22Rv1 (cell line): ENCODE data around the gene ABCC12.

Experiments used
- H3K27ac ChIP-seq: fragments of 450-650 bp; 2 replicates; pipeline ENCODE4 v1.5.1; 2017
- ZFX ChIP-seq: fragments of 450-650 bp; IDR thresholded peaks from 2 replicates; pipeline ENCODE4 v1.6.1; 2017; ENCODE audit warnings: antibody characterized with exemption, borderline replicate concordance
- TF ChIP-seq, protein P1 (sequence below): fragments of 450-650 bp; IDR thresholded peaks from 2 replicates; pipeline ENCODE4 v1.5.1; 2017; ENCODE audit warnings: mild to moderate bottlenecking

ABCC12 gene

DNA sequence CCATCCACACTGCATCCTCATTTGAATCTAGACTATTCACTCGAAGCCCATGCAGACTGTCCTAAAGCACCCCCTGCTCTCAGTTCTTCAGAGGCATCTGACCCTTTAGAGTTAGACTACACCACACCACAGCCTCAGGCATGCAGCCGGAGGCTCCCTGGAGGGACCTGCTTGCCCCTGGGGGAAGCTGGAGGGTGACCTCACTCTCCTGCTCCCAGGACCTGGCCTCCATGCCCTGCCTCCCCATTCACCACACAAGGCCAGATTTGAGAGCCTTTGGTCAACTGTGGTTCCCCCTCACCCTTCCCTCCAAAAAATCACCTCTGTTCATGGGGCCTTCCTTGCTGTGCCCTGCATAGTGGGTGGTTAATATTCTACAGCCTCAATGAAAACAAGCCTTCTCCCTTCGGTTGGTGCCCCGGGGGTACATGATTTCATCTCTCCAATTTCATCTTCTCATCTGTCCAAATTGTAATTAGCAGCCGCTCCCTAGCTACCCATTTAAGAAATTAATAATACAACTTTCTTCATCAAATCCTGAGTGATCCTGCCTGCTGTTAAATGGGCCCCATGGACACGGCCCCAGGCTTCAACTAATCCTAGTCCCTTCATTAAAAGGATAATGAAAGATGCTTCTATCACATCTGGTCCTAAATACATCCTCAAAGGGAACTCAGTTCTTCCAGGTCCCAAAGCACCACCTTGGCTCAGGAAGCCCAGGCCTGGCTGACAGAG is 24.4 kb downstream of the ABCC12 start:
- no peak for TF ChIP-seq ZFX
- TF ChIP-seq, protein P1, sequence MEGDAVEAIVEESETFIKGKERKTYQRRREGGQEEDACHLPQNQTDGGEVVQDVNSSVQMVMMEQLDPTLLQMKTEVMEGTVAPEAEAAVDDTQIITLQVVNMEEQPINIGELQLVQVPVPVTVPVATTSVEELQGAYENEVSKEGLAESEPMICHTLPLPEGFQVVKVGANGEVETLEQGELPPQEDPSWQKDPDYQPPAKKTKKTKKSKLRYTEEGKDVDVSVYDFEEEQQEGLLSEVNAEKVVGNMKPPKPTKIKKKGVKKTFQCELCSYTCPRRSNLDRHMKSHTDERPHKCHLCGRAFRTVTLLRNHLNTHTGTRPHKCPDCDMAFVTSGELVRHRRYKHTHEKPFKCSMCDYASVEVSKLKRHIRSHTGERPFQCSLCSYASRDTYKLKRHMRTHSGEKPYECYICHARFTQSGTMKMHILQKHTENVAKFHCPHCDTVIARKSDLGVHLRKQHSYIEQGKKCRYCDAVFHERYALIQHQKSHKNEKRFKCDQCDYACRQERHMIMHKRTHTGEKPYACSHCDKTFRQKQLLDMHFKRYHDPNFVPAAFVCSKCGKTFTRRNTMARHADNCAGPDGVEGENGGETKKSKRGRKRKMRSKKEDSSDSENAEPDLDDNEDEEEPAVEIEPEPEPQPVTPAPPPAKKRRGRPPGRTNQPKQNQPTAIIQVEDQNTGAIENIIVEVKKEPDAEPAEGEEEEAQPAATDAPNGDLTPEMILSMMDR, result no peak
- no peak overlapping the region for H3K27ac ChIP-seq

DNA sequence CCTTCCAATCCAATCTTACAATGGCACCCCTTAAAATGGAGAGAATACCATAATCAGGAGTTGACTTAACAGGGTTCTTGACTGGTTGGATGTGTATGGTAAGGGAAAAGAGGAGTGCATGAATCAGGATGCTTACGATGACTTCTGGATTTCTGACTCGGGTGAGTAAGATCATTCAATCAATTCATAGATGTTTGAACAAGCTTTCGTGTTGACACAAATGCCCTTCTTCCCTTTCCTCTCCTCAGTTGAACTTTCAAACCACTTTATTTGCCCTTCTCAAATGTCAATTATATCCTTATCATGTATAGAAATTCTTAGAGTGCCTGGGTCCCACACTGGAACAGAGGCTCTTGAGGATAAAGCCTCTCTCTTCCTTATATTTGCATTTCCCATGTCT is 25.9 kb downstream of the ABCC12 start:
- no peak for TF ChIP-seq ZFX
- TF ChIP-seq, protein P1, result no peak
- H3K27ac ChIP-seq, result no peak overlapping the region

DNA sequence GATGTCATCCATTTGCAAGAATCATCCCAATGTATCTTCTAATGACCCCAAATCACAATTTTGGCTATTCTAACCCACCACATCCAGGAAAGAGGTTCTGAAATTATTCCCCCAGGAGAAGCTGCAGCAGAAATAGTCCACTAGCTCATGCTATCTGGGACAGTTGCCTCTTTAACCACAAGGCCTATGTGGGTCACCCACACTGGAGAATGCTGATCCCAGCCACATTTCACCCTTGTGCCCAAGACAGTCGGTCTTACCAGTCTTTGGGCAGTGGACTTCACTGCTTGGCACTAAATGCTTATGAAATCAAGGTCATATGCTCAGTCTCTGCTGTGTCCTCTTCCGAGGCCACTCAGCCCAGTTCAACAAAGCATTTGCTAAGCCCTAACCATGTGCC is 27.0 kb downstream of the ABCC12 start:
- no peak overlapping the region for H3K27ac ChIP-seq
- TF ChIP-seq ZFX, result no peak
- TF ChIP-seq, protein P1, result no peak

DNA sequence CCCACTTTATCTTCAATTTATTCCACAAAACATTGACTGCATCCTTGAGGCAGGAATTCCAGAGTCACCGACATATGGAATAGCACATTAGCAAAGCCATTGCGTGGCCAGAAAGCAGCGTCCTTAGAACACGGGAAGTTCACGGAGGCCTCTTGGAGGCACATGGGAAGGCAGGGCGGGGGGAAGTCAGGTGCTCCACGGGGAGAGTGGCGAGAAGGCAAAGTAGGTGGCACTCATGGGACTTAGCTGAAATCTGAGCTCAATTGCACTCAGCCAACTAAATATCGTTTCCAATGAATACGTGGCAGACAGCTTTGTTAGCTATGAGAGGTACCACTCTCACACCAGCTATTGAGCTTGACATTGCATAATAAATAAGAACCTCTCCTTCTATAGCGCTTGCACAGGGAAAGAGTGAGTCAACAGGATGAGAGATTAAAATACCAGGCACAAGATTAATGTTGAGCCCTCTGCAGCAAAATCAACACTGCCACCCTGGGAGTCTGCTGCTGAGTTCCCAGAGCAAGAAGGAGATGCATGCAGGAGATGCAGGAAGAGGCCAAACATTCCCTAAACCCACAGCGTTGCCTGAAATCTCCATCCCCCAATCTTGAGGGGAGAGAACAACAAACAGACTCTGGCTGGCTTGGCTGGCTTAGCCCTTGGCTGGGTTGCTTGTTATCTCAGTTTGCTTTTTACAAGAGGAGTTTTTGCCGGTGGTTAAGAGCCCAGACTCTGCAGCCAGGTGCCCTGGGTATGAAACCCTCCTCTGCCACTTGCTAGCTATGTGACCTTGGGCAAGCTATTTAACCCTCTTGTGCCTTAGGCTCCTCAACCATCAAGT is 28.8 kb downstream of the ABCC12 start:
- no peak overlapping the region for H3K27ac ChIP-seq
- TF ChIP-seq, protein P1, result no peak
- no peak for TF ChIP-seq ZFX

DNA sequence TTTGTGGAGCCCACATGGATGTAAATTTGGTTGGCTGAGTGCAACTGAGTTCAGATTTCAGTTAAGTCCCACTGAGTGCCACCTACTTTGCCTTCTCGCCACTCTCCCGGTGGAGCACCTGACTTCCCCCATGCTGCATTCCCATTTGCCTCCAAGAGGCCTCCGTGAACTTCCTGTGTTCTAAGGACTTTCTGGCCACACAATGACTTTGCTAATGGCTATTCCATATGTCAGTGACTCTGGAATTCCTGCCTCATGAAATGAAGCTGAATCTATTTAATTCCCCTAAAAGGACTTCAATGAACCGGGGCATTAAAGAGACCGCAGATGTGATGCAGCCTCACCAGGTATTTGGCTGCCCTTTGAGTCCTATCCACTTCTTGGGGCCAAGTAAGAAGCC is 29.9 kb downstream of the ABCC12 start:
- TF ChIP-seq, protein P1, result no peak
- no peak for TF ChIP-seq ZFX
- H3K27ac ChIP-seq, result no peak overlapping the region

DNA sequence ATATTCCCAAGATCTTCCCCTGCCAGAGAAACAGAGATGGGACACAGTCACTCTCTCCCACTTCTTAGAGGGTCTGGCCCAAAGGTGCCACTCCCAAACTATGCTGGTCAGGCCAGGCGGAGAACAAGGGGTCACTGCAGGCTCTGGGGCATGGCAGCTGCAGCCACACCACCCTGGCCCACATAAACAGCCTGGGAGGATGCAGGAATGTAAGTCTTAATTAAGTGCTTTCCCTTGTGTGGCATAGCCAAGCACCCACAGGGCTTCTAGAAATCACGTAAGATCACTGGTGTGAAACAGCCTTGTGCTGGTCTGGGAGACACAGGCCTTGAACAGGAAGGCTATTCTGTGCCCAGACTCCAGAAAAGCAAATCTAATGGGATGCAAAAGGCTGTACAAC is 31.5 kb downstream of the ABCC12 start:
- TF ChIP-seq ZFX, result no peak
- TF ChIP-seq, protein P1, result no peak
- H3K27ac ChIP-seq, result no peak overlapping the region
